PC-9 (cell line): ENCODE results near the gene RNF144A. TPM values are rescaled to one million over a fixed set of nuclear protein-coding genes. Genes with fewer than 3 reads are reported as not detected.

Experiments used
- BruUV-seq: library from RNA; stranded (reverse); fragments of 400-500 nt; replicated peaks from 2 replicates; lab custom pipeline; 2021; lab: Mats Ljungman, UMichigan
- CTCF ChIA-PET: fragments of 300-600 bp; sonication (Branson Sonifier 250); formaldehyde crosslinking; loops from one replicate; lab custom pipeline; 2022; ENCODE audit warnings: antibody characterized with exemption; lab: Charles Lee
- POLR2A ChIA-PET: fragments of 300-600 bp; sonication (Branson Sonifier 250); formaldehyde crosslinking; loops from one replicate; lab custom pipeline; 2022; ENCODE audit warnings: antibody characterized with exemption; ENCODE audit not compliant: unreplicated experiment; lab: Charles Lee
- DNase-seq, 2 experiments: peaks; one replicate each; pipeline versions ENCODE4 v3.0.0 to v3.0.0-alpha.2; 2015 to 2022; ENCODE audit warnings: mixed read lengths in 1 of 2
- H2AFZ ChIP-seq: fragments of 200-600 bp; sonication (generic); 2 replicates; pipeline ENCODE4 v1.8.1; 2017; ENCODE audit warnings: antibody characterized with exemption
- H3F3A ChIP-seq: fragments of 200-600 bp; sonication (generic); 2 replicates; pipeline ENCODE4 v1.8.1; 2017; ENCODE audit warnings: antibody characterized with exemption, mild to moderate bottlenecking, low read depth; ENCODE audit not compliant: insufficient read depth
- H3K27ac ChIP-seq: fragments of 200-600 bp; sonication (generic); 2 replicates; pipeline ENCODE4 v1.6.1; 2016; ENCODE audit warnings: mixed run types
- H3K27me3 ChIP-seq: fragments of 200-600 bp; sonication (generic); 2 replicates; pipeline ENCODE4 v1.6.1; 2016; ENCODE audit warnings: low read depth, mixed run types; ENCODE audit not compliant: insufficient read depth
- H3K36me3 ChIP-seq: fragments of 200-600 bp; sonication (generic); 2 replicates; pipeline ENCODE4 v1.6.1; 2016; ENCODE audit warnings: low read depth, mixed run types
- H3K4me1 ChIP-seq: fragments of 200-600 bp; sonication (generic); replicated peaks from 2 replicates; pipeline ENCODE4 v1.6.1; 2016; ENCODE audit warnings: mixed run types; ENCODE audit not compliant: insufficient read depth
- H3K4me2 ChIP-seq: fragments of 200-600 bp; sonication (generic); 2 replicates; pipeline ENCODE4 v1.6.1; 2017; ENCODE audit warnings: mixed run types
- H3K4me3 ChIP-seq: fragments of 200-600 bp; sonication (generic); 2 replicates; pipeline ENCODE4 v1.6.1; 2016; ENCODE audit warnings: mixed run types
- H3K79me2 ChIP-seq: fragments of 200-600 bp; sonication (generic); 2 replicates; pipeline ENCODE4 v1.6.1; 2017; ENCODE audit warnings: low read depth, mixed run types
- H3K9me2 ChIP-seq: fragments of 200-600 bp; sonication (generic); 2 replicates; pipeline ENCODE4 v1.8.1; 2017; ENCODE audit warnings: mild to moderate bottlenecking; ENCODE audit not compliant: insufficient read depth
- H3K9me3 ChIP-seq: fragments of 200-600 bp; sonication (generic); 2 replicates; pipeline ENCODE4 v1.8.1; 2016; ENCODE audit warnings: low read depth; ENCODE audit not compliant: insufficient read depth
- H4K20me1 ChIP-seq: fragments of 200-600 bp; sonication (generic); 2 replicates; pipeline ENCODE4 v1.8.1; 2017; ENCODE audit not compliant: insufficient read depth
- CTCF ChIP-seq: fragments of 200-600 bp; sonication (generic); conservative IDR thresholded peaks from 2 replicates; pipeline ENCODE4 v1.6.1; 2017; ENCODE audit warnings: mixed run types, antibody characterized with exemption, mild to moderate bottlenecking, moderate library complexity
- EZH2 ChIP-seq: fragments of 200-600 bp; sonication (generic); IDR thresholded peaks from 2 replicates; pipeline ENCODE4 v1.8.0; 2017; ENCODE audit warnings: antibody characterized with exemption, low read depth
- intact Hi-C: fragments of 100-400 bp; cut with micrococcal nuclease; formaldehyde crosslinking; loops from one replicate; pipeline ENCODE4 v1.10.0; 2022; ENCODE audit not compliant: unreplicated experiment
- total RNA-seq: library from RNA; stranded (reverse); gene quantifications from 2 replicates; pipeline ENCODE4 v1.2.3, GENCODE V29; 2021

Gene RNF144A
- total RNA-seq, 1 experiment from 2014 or later: 0.94 TPM

- no TSS peak for BruUV-seq
- H4K20me1 ChIP-seq: no peaks in the 10 kb centered on the region
- ChIA-PET POLR2A (no interaction called here), CTCF (no interaction called here)
- no peak overlapping the region for H3K27ac ChIP-seq
- intact Hi-C loops: no loop called here
- no peaks in the 10 kb centered on the region for H3K79me2 ChIP-seq
- no peaks in the 10 kb centered on the region for H3K27me3 ChIP-seq
- no peaks in the 10 kb centered on the region for H3K36me3 ChIP-seq
- H3F3A ChIP-seq: no peaks in the 10 kb centered on the region
- TF ChIP-seq CTCF (no peak), EZH2 (no peak)
- H3K4me1 ChIP-seq: no peaks in the 10 kb centered on the region
- no peak for DNase-seq
- no peaks in the 10 kb centered on the region for H3K9me3 ChIP-seq
- no peak overlapping the region for H2AFZ ChIP-seq
- H3K4me2 ChIP-seq: no peak overlapping the region
- no peaks in the 10 kb centered on the region for H3K9me2 ChIP-seq
- H3K4me3 ChIP-seq: no peak overlapping the region
Measured at GRCh38 chr2:6959751-6960150, 42.5 kb downstream of the RNF144A start.

GRCh38 chr2:6960659-6961058 lies 43.4 kb downstream of the RNF144A start:
- ChIA-PET POLR2A (no interaction called here), CTCF (no interaction called here)
- Histone ChIP-seq H3K9me2 (no peaks in the 10 kb centered on the region), H3K4me2 (no peak overlapping the region), H2AFZ (no peak overlapping the region), H3K9me3 (no peaks in the 10 kb centered on the region), H3K4me3 (no peak overlapping the region), H3K79me2 (no peaks in the 10 kb centered on the region), H3F3A (no peaks in the 10 kb centered on the region), H3K27ac (no peak overlapping the region), H4K20me1 (no peaks in the 10 kb centered on the region), H3K4me1 (no peaks in the 10 kb centered on the region), H3K36me3 (no peaks in the 10 kb centered on the region), H3K27me3 (no peaks in the 10 kb centered on the region)
- TF ChIP-seq CTCF (no peak), EZH2 (no peak)
- intact Hi-C loops: no loop called here
- DNase-seq: no peak
- BruUV-seq: no TSS peak

- BruUV-seq: no TSS peak
- Histone ChIP-seq H2AFZ (no peak overlapping the region), H3F3A (no peaks in the 10 kb centered on the region), H3K9me2 (no peaks in the 10 kb centered on the region), H3K36me3 (no peaks in the 10 kb centered on the region), H3K4me2 (no peak overlapping the region), H3K4me3 (no peak overlapping the region), H3K27me3 (no peaks in the 10 kb centered on the region), H3K4me1 (no peaks in the 10 kb centered on the region), H3K79me2 (no peaks in the 10 kb centered on the region), H3K9me3 (no peaks in the 10 kb centered on the region), H4K20me1 (no peaks in the 10 kb centered on the region), H3K27ac (no peak overlapping the region)
- intact Hi-C loops: no loop called here
- POLR2A ChIA-PET: no interaction called here
- DNase-seq: no peak
- TF ChIP-seq EZH2: no peak
- TF ChIP-seq CTCF: no peak
- CTCF ChIA-PET: no interaction called here
Measured at GRCh38 chr2:6963727-6964126, 46.5 kb downstream of the RNF144A start.
